GM10847 (cell line): ENCODE data around the gene TMEM156.

Experiments
- POLR2A ChIP-seq: IDR thresholded peaks from 2 replicates; pipeline ENCODE4 v1.6.1; 2011; ENCODE audit not compliant: insufficient read length; ENCODE audit errors: extremely low read depth

The TMEM156 gene

GRCh38 chr4:39024311-39024865, 7.8 kb downstream of the TMEM156 start:
- TF ChIP-seq POLR2A = no peak

- no peak for TF ChIP-seq POLR2A
These were observed 9.2 kb downstream of the TMEM156 start for GRCh38 chr4:39023059-39023458.

- no peak for TF ChIP-seq POLR2A
These were observed 10.0 kb downstream of the TMEM156 start for GRCh38 chr4:39022241-39022640.

- no peak for TF ChIP-seq POLR2A
These were observed 10.6 kb downstream of the TMEM156 start for GRCh38 chr4:39021631-39022030.

GRCh38 chr4:39020130-39020529, 12.1 kb downstream of the TMEM156 start:
- no peak for TF ChIP-seq POLR2A

- TF ChIP-seq POLR2A = no peak
These were observed 18.2 kb downstream of the TMEM156 start for GRCh38 chr4:39014028-39014427.

GRCh38 chr4:39004758-39005157, 27.5 kb downstream of the TMEM156 start:
- TF ChIP-seq POLR2A = no peak

GRCh38 chr4:38995660-38996005, 36.6 kb downstream of the TMEM156 start:
- TF ChIP-seq POLR2A = no peak

GRCh38 chr4:38994135-38994534, 38.1 kb downstream of the TMEM156 start:
- no peak for TF ChIP-seq POLR2A

GRCh38 chr4:38993683-38994082, 38.5 kb downstream of the TMEM156 start:
- TF ChIP-seq POLR2A = no peak

- TF ChIP-seq POLR2A = no peak
These were observed 42.0 kb downstream of the TMEM156 start for GRCh38 chr4:38990241-38990640.

GRCh38 chr4:38989487-38989886, 42.7 kb downstream of the TMEM156 start:
- TF ChIP-seq POLR2A = no peak

- TF ChIP-seq POLR2A = no peak
These were observed 44.7 kb downstream of the TMEM156 start for GRCh38 chr4:38987491-38987890.

- no peak for TF ChIP-seq POLR2A
These were observed 46.7 kb downstream of the TMEM156 start for GRCh38 chr4:38985410-38986100.

- TF ChIP-seq POLR2A = no peak
These were observed 48.2 kb downstream of the TMEM156 start for GRCh38 chr4:38983787-38984598.

GRCh38 chr4:38983291-38983690, 48.9 kb downstream of the TMEM156 start:
- TF ChIP-seq POLR2A = no peak
